HepG2 (cell line): ENCODE measurements around the gene KATNB1.
A peak's percentile ranks its signal among the peaks of the same experiment; 100 is the strongest.

Experiments used
- DPF2 ChIP-seq: sonication (generic); formaldehyde crosslinking; IDR thresholded peaks from 2 replicates; pipeline ENCODE4 v1.4.0; 2020; ENCODE audit warnings: mild to moderate bottlenecking, low read depth, missing genetic modification reagents, borderline replicate concordance
- JUNB ChIP-seq: sonication (generic); formaldehyde crosslinking; IDR thresholded peaks from 2 replicates; pipeline ENCODE4 v1.8.0; 2022; ENCODE audit warnings: missing genetic modification reagents, mild to moderate bottlenecking, borderline replicate concordance
- KDM1A ChIP-seq: IDR thresholded peaks from 2 replicates; pipeline ENCODE4 v1.6.1; 2016; ENCODE audit warnings: missing compliant biosample characterization
- NFRKB ChIP-seq: fragments of 450-650 bp; IDR thresholded peaks from 2 replicates; pipeline ENCODE4 v1.6.1; 2017
- POLR2AphosphoS5 ChIP-seq: IDR thresholded peaks from 2 replicates; pipeline ENCODE4 v1.6.1; 2012; ENCODE audit warnings: low read depth, low read length
- RXRB ChIP-seq: IDR thresholded peaks from 2 replicates; pipeline ENCODE4 v1.6.1; 2016; ENCODE audit warnings: borderline replicate concordance, missing genetic modification reagents, missing compliant biosample characterization
- TGIF2 ChIP-seq: IDR thresholded peaks from 2 replicates; pipeline ENCODE4 v1.6.1; 2016; ENCODE audit warnings: control low read depth, missing compliant biosample characterization
- ZNF569 ChIP-seq: sonication (generic); formaldehyde crosslinking; IDR thresholded peaks from 2 replicates; pipeline ENCODE4 v1.5.0; 2020; ENCODE audit warnings: mild to moderate bottlenecking, missing genetic modification reagents, moderate library complexity, borderline replicate concordance
- ZNF619 ChIP-seq: sonication (generic); formaldehyde crosslinking; IDR thresholded peaks from 2 replicates; pipeline ENCODE4 v1.4.0; 2020; ENCODE audit warnings: mild to moderate bottlenecking, missing genetic modification reagents
- ZSCAN20 ChIP-seq: sonication (generic); formaldehyde crosslinking; IDR thresholded peaks from 2 replicates; pipeline ENCODE4 v1.4.0; 2020; ENCODE audit warnings: missing genetic modification reagents, mild to moderate bottlenecking, borderline replicate concordance
- TF ChIP-seq, protein P1 (sequence below): sonication (generic); formaldehyde crosslinking; IDR thresholded peaks from 2 replicates; pipeline ENCODE4 v1.5.0; 2020; ENCODE audit warnings: mild to moderate bottlenecking, missing genetic modification reagents, moderate library complexity
- TF ChIP-seq, protein P2 (sequence below): sonication (generic); formaldehyde crosslinking; IDR thresholded peaks from 2 replicates; pipeline ENCODE4 v1.4.0; 2020; ENCODE audit warnings: missing genetic modification reagents
- TF ChIP-seq, protein P3 (sequence below): sonication (generic); formaldehyde crosslinking; IDR thresholded peaks from 2 replicates; pipeline ENCODE4 v1.8.0; 2022; ENCODE audit warnings: missing genetic modification reagents, low read depth, mild to moderate bottlenecking, borderline replicate concordance

DNA sequence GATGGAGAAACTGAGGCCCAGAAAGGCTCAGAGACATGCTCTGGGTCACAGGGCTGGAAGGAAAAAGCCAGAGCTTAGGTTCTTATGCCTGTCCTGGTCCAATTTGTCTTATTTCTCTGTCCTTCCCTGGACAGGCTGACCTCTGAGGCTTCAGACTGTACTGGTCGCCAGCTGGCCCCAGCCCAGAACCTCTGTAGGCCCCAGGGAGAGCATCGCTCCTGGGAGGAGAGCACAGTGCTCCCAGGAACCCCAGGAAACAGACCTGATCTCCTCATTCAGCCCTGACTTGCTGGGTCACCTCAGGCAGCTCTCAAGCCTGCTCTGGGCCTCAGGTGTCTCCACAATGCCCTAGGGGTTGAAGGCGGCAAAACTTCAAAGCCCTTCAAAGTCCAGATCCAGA is 36.1 kb upstream of the KATNB1 start:
- TF ChIP-seq, protein P1, sequence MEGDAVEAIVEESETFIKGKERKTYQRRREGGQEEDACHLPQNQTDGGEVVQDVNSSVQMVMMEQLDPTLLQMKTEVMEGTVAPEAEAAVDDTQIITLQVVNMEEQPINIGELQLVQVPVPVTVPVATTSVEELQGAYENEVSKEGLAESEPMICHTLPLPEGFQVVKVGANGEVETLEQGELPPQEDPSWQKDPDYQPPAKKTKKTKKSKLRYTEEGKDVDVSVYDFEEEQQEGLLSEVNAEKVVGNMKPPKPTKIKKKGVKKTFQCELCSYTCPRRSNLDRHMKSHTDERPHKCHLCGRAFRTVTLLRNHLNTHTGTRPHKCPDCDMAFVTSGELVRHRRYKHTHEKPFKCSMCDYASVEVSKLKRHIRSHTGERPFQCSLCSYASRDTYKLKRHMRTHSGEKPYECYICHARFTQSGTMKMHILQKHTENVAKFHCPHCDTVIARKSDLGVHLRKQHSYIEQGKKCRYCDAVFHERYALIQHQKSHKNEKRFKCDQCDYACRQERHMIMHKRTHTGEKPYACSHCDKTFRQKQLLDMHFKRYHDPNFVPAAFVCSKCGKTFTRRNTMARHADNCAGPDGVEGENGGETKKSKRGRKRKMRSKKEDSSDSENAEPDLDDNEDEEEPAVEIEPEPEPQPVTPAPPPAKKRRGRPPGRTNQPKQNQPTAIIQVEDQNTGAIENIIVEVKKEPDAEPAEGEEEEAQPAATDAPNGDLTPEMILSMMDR (CRISPR knock-in tag) = no peak
- TF ChIP-seq, protein P2, sequence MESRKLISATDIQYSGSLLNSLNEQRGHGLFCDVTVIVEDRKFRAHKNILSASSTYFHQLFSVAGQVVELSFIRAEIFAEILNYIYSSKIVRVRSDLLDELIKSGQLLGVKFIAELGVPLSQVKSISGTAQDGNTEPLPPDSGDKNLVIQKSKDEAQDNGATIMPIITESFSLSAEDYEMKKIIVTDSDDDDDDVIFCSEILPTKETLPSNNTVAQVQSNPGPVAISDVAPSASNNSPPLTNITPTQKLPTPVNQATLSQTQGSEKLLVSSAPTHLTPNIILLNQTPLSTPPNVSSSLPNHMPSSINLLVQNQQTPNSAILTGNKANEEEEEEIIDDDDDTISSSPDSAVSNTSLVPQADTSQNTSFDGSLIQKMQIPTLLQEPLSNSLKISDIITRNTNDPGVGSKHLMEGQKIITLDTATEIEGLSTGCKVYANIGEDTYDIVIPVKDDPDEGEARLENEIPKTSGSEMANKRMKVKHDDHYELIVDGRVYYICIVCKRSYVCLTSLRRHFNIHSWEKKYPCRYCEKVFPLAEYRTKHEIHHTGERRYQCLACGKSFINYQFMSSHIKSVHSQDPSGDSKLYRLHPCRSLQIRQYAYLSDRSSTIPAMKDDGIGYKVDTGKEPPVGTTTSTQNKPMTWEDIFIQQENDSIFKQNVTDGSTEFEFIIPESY (CRISPR knock-in tag) = no peak
- TF ChIP-seq ZNF619 (CRISPR knock-in tag) (no peak), ZSCAN20 (CRISPR knock-in tag) (no peak), DPF2 (CRISPR knock-in tag) (no peak), JUNB (no peak), NFRKB (no peak), RXRB (no peak), KDM1A (CRISPR knock-in tag) (peak; percentile 19; the same call in 1 of the 2 replicates), TGIF2 (CRISPR knock-in tag) (no peak), ZNF569 (CRISPR knock-in tag) (no peak), POLR2AphosphoS5 (no peak)
- TF ChIP-seq, protein P3, sequence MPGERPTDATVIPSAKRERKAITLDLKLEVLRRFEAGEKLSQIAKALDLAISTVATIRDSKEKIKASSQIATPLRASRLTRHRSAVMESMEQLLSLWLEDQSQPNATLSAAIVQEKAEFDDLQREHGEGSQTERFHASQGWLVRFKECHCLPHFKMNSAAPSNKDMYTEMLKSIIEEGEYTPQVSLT (CRISPR knock-in tag) = no peak
